Stimulated activated CD8-positive, alpha-beta memory T cell treated with anti-CD3 and anti-CD28 coated beads, Interleukin-4, amount 100 ng/mL, for 24 hours (primary cell): ENCODE results near the gene PADI3.

Experiments used
- DNase-seq: peaks from one replicate; pipeline ENCODE4 v3.0.0-alpha.2; 2020; ENCODE audit warnings: low read depth

PADI3 gene

DNA sequence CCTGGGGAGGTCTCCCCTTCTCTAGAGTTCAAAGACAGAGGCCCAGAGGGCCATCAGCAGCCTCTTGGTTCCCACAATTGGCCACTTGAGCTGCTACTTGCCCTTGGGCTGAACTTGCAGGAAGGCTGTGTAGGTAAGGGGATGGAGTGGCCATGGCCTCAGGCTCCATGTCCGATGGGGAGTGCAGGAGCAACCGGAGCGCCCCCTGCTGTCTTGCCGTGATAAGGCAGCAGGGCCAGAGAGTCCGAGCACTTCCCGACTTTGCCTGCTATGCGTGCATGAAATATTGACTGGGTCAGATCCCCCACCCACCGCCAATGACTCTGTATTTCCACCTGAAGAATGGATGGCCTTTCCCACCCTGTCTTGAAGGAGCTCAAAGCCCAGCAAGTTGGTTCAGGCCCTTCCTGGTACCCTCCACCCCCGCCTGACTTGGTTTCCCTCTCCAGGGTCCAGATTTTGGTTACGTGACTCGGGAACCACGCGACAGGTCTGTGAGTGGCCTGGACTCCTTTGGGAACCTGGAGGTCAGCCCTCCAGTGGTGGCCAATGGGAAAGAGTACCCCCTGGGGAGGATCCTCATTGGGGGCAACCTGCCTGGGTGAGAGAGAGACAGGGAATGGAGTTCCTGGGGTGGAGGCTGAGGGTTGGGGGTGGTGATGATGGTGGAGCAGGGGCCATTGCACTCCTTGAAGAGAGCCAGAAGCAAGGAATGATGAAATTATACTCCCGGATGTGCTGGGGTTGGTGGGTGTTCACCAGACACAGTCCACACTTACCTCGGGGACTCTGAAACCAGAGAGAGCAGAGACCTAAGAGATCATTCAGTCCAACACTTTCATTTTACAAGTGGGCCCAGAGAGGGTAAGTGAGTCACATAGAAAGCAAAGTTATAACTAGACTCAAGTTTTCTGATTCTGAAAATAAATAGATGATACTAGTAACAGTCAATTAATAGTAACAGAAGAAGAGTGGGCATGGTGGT lies 25.6 kb downstream of the PADI3 start:
- no peak for DNase-seq

DNA sequence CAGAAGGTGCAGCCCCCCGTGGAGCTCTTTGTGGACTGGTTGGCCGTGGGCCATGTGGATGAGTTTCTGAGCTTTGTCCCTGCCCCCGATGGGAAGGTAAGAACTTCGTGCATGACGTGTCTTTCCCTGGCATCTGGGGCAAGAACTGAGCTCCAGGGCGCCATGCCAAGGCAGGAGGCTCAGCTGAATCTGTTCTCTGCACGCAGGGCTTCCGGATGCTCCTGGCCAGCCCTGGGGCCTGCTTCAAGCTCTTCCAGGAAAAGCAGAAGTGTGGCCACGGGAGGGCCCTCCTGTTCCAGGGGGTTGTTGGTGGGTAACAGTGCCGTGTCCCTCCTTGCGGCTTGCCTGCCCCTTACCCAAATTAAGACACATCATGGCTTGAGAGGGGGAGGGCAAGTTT lies 27.7 kb downstream of the PADI3 start:
- no peak for DNase-seq

DNA sequence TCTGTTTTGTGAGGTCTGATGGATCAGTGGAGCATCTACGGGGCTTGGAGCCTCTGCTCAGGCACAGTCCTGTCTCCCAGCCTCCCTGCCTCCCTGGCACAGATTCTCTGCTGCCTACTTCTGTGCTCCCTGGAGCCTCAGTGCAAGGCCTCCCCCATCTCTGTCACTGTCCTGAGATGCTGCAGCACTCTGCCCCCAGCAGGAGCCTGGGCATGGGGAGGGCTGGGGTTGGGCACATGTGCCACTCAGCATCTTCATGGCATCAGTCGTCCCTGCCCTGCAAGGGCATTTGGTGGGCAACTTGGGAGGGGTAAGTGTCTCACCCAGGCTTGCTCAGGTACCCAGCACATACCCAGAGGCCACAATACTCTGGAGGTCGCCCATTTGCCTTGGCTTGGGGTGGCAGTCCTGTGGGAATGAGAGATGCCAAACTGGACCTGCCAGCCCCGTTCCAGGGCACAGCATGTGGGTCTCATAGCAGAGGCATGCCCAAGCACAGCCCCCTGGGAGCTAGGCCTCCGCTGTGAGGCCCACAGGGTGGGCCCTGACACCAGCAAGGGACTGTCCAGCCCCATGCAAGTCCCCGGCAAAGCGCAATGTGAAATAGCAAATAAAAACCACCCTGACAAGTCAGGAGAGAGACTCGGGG lies 28.7 kb downstream of the PADI3 start:
- DNase-seq, result no peak

DNA sequence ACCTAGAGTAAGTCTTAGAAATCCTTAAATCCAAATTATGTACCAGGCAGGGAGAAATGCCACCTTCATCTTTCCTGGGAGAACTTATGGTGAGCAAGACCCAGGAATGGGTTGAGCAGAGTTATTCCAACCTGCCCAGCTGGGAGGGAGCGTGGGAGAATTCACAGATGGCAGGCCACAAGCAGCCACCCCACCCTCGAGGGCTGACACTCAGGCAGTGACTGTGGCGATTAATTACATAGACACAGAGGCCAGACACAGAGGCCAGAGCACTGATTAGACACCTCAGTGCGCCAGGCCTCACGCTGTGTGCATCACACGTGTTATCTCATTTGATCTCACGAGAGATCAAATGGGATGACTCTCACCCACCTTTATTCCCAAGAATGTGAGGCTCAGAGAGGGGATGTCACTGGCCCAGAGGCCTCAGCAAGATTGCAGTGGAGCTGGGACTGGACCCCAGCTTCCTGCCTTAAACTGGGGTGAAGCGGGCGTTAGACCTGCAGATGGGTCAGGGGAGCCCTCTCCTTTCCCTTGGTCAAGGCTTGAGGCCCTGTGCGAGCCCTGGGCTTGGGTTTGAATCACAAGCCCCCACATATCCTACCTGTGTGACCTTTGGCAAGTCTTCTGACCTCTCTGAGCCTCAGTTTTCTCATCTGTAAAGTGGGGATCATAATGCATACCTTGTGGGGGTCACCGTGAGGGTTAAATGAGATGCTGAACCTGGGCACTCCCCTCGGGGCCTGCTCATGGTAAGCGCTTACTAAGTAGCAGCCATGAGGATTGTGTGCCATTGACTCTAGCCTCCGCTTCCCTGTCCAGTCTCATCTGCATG lies 30.3 kb downstream of the PADI3 start:
- no peak for DNase-seq

DNA sequence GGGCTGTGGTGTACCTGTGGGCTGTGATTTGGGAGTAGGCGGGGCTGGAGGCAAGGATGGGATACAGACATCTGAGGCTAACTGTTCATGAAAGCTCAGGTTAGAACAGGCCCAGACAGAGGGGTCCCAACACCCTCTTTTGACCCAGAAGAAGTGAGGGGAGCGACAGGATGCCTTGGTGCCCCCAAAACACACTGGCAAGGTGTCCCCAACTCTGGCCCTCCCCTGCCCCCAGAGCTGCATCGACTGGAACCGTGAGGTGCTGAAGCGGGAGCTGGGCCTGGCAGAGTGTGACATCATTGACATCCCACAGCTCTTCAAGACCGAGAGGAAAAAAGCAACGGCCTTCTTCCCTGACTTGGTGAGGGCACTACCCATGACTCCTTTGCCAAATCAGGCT lies 31.5 kb downstream of the PADI3 start:
- no peak for DNase-seq

DNA sequence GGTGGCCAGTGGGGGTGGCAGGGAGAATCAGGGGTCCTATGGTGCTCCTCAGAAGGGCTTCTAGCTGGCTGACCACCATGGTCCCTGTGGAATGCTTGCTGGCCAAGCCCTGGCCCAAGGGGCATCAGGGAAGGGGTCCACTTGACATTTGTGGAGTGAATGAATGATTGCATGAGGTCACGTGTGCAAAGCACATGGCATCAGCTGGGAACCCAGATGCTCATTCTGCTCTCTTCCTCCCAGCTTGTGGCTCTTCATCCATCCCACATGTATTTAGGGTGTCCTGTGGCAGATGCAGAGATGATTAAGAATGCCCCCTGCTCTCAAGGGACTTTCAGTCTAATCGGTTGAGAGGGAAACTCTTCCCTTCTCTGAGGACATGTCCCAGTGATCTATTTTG lies 32.0 kb downstream of the PADI3 start:
- DNase-seq, result no peak

DNA sequence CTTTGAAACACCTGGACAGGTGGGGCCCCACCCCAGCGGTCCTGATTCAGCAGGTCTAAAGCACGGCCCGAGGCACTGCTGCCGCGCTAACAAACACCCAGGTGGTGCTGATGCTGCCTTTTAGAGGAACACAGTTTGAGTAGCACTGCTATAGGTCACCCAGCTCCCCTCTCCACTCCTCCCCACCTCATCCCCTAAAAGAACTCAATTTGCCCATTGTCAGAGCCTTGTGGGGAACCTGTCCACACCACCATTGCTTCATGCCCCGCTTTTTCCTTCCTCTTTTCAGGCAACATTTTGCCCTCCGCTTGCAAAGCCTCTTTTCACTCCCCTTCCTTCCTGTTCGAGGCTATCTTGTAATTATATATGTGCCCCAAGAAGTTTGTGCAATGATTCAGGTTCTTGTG lies 32.9 kb downstream of the PADI3 start:
- DNase-seq, result no peak

DNA sequence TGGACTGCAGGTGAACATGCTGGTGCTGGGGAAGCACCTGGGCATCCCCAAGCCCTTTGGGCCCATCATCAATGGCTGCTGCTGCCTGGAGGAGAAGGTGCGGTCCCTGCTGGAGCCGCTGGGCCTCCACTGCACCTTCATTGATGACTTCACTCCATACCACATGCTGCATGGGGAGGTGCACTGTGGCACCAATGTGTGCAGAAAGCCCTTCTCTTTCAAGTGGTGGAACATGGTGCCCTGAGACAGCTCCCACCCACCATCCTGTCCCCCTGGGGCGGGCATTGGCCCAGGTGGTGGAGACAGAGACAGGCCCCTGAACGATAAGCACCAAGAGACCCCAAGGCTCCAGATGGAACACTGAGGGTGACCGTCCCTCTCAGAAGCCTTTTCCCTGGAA lies 33.9 kb downstream of the PADI3 start:
- DNase-seq, result no peak

DNA sequence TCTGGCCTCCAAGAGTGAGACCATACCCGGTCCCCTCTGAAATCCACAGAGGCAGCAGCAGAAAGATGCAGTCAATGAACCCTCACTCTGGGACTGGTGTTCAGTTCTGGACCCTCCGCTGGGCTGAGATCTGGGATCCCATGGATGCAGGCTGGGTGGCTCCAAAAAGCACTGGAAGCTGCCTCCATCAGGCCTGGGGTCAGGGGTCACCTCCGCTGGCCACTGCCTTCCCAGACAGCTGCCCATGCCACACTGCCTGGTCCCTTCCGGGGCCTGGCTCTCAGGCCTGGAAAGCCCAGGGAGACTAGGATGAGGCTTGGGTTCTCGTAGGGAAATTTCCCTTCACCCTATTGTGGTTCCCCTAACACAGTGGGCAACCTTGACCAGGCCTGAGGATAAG lies 37.7 kb downstream of the PADI3 start:
- no peak for DNase-seq

DNA sequence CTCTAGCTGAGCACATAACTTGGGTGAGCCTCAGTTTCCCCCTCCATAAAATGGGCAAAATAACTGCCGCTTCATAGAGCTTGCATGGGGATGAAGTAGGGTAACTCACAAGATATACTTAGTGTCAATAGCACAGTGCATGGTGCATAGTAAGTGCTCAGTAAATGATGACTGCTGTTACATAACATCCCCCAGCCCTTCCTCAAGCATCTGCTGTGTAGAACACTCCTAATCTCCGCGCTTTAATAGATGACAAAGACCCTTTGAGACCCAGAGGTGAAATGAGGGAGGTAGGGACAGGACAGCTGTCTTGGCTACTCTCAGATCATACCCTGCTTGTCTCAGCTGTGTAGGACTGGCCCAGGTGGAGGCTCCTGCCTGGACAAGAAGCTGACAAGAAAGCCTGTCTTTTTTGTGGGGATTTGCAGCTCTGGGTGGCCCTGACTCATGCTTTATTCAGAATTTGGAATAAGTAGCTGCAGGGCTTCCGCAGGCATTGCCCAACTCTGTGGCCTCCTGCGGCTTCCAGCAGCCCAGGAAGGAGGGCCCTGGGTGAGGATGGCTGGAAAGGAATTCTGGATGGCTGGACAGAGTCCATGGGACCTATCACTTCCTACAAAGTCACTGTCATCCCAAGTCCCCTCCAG lies 38.4 kb downstream of the PADI3 start:
- DNase-seq, result no peak

DNA sequence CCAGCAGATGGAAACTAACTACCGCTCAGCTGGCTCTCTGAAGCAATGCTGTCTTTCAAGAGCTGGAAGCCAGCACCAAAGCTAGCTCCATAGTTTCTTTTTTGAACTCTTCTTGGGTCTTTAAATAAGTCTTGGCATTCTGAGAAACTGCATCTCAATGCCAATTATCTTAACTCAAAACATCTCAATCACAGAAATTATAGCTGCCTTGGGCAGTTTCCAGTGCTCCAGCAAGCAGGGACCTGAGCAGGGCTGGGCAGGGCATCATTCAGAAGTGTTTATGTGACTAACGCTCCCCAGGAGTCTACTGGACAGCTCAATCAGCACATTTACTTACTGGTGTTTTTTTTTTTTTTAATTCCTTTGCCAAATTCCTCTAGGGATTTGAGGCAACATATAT lies 40.8 kb downstream of the PADI3 start:
- no peak for DNase-seq

DNA sequence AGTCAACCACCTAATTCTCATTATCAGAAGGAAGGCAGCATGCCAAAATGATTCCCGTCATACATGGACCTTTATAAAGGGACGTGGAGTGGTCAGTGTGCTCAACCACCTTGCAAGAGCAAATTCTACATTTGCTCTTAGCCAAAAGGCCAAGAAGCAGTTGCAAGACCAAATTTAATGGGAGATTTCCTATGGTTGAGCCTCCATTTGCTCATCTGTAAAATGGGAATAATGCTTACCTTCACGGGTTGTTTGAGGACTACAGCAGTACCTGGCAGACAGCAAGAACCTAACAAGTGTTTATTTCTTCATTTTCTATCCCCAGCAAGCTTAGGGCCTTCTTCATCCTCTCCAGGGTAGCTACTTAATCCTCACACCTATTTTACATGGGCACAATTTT lies 41.7 kb downstream of the PADI3 start:
- no peak for DNase-seq

DNA sequence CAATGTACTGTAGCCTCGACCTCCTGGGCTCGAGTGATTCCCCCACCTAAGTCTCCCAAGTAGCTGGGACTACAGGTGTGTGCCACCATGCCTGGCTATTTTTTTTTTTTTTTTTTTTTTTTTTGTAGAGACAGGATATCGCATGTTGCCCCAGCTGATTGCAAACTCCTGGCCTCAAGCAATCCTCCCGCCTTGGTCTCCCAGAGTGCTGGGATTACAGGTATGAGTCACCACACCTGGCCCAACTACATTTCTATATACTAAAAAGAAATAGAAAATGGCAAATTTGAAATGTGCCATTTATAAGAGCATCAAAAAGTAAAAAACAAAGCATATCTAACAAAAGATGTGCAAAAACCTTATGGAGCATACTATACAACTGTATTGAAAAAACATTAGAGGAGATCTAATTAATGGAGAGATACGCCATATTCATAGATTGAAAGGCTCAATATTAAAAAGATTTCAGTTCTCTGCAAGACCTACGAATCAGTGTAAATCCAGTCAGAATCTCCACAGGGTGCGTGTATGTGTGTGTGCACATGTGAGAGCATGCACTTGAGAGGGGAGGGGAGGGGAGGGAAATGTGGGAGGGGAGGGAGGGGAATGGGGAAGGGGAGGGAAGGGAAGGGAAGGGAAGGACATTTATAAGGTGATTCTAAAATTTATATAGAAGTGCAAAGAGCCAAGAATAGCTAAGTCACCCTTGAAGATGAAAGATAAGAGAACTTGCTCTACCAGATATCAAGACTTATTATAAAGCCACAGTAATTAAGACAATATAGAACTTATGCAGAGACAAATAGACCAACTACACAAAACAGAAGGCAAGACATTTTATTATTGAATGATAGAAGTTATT lies 43.6 kb downstream of the PADI3 start:
- DNase-seq, result no peak

DNA sequence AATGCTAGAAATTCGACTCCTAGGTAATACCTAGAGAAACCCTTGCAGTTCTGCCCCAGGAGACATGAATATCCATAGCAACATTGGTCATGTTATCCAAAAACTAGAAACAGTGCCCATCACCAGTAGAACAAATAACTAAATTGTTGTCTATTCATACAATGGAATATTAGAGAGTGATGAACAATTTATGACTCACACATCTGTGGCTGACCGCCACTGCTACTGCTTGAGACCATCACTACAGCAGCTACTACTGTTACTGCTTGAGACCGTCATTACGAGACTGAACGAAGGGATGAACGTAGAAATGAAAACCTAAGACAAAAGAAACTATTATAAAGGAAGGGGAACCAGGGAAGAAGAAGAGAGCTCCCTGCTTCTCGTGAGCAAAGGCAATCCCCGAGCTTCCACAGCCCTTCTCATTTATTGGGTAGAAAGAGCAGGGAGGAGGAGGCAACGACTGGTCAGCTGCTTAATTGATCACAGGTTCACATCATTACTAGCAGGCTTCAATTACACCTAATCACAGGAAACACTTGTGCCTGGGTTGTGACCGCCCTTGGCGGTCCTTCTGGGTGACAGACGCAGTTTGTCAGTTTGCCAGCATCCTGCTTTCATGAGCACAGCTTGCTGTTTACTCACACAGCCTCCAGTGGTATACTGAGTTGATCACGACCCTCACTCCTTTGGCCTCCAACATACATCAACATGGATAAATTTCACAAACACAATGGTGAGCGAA lies 45.0 kb downstream of the PADI3 start:
- DNase-seq, result no peak

DNA sequence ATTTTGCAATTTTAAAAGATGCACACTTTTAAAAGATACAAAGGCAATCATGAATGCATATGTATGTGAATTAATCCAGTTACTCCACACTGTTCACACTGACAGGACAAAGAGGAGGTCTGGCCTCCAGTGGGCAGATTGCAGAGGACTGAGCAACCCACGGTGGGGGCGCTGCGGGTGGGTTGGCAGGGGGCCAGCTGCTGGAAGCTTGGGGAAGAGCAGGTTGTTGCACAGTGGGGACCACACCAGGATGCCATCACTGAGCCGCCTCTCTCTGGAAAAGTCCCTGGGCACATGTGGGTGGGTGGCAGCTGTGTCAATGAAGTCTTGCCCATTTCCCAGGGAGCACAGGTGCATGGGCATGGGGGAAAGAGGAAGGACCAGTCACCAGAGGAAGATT lies 46.4 kb downstream of the PADI3 start:
- DNase-seq, result no peak

DNA sequence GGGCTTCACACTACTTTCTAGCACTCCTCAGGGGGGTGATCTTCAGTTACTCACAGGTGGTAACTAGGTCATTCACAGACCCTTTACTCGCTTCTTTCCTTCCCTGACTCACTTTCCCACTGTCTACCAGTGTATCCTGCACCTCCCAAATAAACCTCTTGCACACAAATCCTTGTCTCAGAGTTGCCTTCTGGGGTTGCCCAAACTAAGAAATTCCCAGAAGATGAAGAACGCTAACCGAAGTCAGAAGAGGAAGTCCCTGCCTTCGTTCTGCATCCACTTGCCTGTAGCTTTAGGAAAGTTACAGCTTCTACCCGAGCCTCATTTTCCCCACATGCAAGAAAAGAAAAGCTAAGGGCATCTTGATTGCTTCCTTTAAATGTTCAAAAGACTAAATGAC lies 47.2 kb downstream of the PADI3 start:
- no peak for DNase-seq

DNA sequence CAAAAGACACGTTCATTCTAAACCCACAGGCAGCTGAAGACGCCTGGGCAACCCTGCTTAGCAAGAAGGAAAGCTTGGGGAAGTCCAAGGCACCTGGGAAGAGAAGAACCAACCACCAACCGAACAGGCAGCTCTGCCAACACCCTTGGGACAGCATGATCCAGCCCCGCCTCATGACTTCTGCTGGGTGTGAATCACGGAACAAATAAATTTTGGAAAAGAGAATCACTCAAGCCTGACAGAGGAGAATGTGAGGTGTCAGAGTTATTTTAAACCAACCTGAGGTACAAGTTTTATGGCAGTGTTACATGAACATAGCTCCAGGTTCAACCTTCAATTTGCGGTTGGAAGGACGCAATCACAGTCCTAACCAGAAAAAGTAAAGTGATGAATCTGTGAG lies 49.1 kb downstream of the PADI3 start:
- DNase-seq, result no peak

DNA sequence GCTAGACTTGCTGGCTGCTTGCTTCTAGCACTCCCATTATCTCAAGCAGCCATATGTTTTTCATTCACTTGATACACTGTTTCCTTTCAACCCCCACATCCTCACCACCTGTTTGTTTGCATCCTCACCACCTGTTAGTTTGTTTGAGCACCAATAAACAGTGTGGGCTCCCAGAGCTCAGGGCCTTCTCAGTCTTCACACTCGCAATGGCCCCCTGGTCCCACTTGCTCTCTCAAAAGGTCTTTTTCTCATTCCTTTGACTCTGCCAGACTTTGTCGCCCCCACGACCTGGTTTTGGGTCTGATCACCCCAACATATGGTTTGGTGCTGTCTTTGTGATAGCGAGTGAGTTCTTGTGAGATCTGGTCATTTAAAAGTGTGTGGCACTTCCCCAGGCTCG lies 52.9 kb downstream of the PADI3 start:
- no peak for DNase-seq

DNA sequence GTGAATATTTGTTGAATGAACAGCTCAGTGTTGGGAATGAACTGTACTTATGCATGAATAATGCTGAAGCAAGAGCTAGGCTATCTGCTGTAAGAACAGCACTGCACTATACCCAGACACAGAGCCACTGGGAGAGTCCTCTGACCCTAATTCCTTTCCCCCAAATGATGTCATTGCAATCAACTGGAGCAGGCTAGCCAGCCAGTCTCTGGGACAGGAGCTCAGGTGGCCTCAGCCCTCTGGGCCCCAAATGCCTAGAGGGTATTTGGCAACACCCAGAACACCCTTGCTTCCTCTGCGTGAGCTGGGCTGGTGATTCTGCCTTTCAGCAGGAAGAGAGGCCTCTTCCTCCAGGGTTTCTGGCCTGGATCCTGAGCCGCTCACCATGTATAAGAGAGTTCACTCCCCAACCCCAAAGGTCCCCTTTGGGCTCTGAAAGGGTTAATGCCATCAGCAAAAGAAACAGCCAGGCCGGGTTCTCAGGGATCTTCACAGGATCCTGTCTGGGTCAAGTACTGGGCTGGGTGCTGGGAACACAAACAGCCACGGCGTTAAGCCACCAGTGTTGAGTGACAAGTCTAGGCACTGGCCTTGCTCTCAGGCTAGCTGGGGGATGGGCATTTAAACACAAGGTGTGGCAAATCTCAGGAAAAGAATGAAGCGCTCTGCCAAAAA lies 55.4 kb downstream of the PADI3 start:
- no peak for DNase-seq

DNA sequence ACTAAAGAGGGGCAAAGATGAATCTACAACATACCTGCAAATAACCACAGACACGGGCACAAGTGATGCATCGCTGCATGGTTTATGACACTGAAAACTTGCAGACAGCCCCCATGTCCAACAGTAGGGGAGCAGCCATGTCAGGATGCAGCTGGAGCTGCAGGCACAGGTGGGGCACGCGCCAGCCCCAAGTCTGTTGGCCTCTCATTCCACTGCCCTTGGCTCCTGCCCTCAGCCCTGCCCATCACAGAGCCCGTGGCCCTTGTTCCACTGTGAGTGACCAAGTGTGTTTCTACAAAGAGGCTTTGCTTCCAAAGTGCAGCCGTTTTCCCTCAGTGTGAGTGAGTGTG lies 55.9 kb downstream of the PADI3 start:
- no peak for DNase-seq
